ENCODE measurements around the gene TSPAN4. TPM values are rescaled to one million over a fixed set of nuclear protein-coding genes. Genes with fewer than 3 reads are reported as not detected.

The TSPAN4 gene
- polyA plus RNA-seq, 1 donor: 27.8 TPM

DNA sequence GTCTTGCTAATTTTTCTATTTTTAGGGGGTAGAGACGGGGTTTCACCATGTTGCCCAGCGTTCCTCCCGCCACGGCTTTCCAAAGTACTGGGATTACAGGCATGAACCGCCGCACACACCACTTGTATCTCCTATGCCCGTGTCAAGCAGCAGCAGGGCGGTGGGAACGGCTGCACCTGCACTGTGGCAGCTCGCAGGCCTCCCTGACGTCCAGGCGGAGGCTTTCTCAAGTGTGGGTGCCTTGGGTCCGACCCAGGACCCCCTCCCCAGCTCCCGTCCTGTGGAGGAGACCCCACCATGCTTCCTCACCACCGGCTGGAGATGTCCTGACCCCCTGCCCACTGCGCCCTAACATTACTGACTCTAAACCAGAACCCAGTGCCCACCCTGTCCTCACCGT lies 25.7 kb downstream of the TSPAN4 start:
- no CpG with 5 or more reads among the region's 17 CpGs for WGBS (ENCODE audit: insufficient coverage, low lambda C conversion rate)
- Histone ChIP-seq H3K9me3 (ENCODE audit: control insufficient read depth, low read depth, low read length) (peaks cover 4% of the 10 kb centered on the region), H3K27me3 (ENCODE audit: control insufficient read depth, insufficient read depth, low read length) (no peaks in the 10 kb centered on the region), H3K27ac (ENCODE audit: low read length) (no peak overlapping the region), H3K4me1 (ENCODE audit: control insufficient read depth, insufficient read depth, low read length) (peaks cover 8% of the 10 kb centered on the region), H3K4me3 (ENCODE audit: low read length) (no peak overlapping the region), H3K36me3 (ENCODE audit: control insufficient read depth, insufficient read depth, low read length) (peaks cover 16% of the 10 kb centered on the region)
- no peak for DNase-seq

DNA sequence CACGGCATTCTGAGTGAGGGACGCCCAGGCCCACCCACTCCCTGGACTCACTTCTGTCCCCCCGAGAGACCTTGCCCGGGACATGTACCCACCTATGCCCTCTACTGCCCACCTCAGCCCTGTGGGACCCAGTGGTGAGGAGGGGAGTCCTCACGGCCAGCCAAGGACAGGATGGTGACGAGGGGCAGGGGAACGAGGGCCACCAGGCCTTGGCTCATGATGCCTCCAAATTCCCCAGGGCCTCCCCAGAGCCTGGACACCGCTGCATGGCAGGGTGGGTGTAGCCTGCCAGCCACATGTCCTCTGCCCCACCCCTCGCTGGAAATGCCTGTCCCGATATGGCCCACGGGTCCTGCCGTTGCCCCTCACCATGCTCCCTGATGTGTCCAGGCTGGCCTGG lies 26.1 kb downstream of the TSPAN4 start:
- H3K36me3 ChIP-seq (ENCODE audit: control insufficient read depth, insufficient read depth, low read length): peaks cover 16% of the 10 kb centered on the region
- H3K9me3 ChIP-seq (ENCODE audit: control insufficient read depth, low read depth, low read length): peaks cover 4% of the 10 kb centered on the region
- no peak for DNase-seq
- H3K27me3 ChIP-seq (ENCODE audit: control insufficient read depth, insufficient read depth, low read length): no peaks in the 10 kb centered on the region
- H3K4me3 ChIP-seq (ENCODE audit: low read length): no peak overlapping the region
- WGBS (ENCODE audit: insufficient coverage, low lambda C conversion rate): no CpG with 5 or more reads among the region's 12 CpGs
- no peak overlapping the region for H3K27ac ChIP-seq (ENCODE audit: low read length)
- peaks cover 4% of the 10 kb centered on the region for H3K4me1 ChIP-seq (ENCODE audit: control insufficient read depth, insufficient read depth, low read length)

DNA sequence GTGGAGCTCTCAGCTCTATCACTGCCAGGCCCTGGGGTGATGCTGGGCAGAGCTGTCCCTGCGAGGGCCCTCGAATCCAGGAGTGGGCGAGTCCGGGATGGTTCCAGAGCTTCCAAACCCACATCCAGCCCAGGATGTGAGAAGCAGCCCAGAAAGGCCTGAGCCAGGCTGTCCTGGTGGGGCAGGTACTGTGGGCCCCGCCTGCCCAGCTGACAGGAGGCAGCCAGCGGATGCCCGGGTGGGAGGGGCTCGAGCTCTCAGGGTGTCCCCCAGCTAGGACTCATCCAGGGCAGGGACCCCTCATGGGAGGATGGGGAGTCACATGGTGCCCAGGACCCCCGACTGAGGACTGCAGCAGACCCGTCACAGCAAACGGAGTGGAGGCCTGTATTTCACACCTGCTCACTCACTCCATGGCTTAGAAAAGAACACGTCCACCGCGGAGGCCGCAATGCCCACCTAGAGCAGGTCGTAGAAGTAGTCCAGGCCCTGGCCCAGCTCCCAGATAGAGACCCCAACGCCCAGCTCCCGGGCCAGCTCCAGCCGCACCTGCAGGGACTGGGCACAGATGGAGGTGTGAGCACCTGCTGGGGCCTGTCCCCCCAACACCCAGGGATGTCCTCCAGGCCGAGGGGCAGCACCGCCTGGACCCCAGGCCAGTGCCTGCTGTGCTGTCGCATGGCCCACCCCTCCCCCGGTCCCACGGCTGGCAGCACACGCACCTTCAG lies 26.9 kb downstream of the TSPAN4 start:
- WGBS (ENCODE audit: insufficient coverage, low lambda C conversion rate): no CpG with 5 or more reads among the region's 25 CpGs
- H3K36me3 ChIP-seq (ENCODE audit: control insufficient read depth, insufficient read depth, low read length): peaks cover 16% of the 10 kb centered on the region
- no peak for DNase-seq
- no peaks in the 10 kb centered on the region for H3K4me1 ChIP-seq (ENCODE audit: control insufficient read depth, insufficient read depth, low read length)
- H3K4me3 ChIP-seq (ENCODE audit: low read length): no peak overlapping the region
- H3K27me3 ChIP-seq (ENCODE audit: control insufficient read depth, insufficient read depth, low read length): no peaks in the 10 kb centered on the region
- H3K27ac ChIP-seq (ENCODE audit: low read length): no peak overlapping the region
- H3K9me3 ChIP-seq (ENCODE audit: control insufficient read depth, low read depth, low read length): peaks cover 4% of the 10 kb centered on the region

DNA sequence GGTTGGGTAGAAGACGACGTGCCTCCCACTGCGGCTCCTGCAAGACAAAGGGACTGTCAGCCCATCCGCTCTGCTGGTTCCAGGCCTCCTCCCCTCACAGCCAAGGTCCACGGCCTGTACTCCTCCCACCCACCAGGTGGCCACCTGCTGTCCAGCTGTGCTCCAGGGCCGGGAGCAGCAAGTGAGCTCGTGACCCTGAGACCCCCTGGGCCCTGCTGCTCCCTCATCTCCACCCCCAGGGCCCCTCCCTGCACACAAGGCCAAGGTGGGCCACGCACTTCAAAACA lies 27.4 kb downstream of the TSPAN4 start:
- Histone ChIP-seq H3K27me3 (ENCODE audit: control insufficient read depth, insufficient read depth, low read length) (no peaks in the 10 kb centered on the region), H3K4me3 (ENCODE audit: low read length) (no peak overlapping the region), H3K27ac (ENCODE audit: low read length) (no peak overlapping the region), H3K9me3 (ENCODE audit: control insufficient read depth, low read depth, low read length) (peaks cover 4% of the 10 kb centered on the region), H3K36me3 (ENCODE audit: control insufficient read depth, insufficient read depth, low read length) (peaks cover 19% of the 10 kb centered on the region), H3K4me1 (ENCODE audit: control insufficient read depth, insufficient read depth, low read length) (no peaks in the 10 kb centered on the region)
- DNase-seq: no peak
- WGBS (ENCODE audit: insufficient coverage, low lambda C conversion rate): no CpG with 5 or more reads among the region's 8 CpGs

DNA sequence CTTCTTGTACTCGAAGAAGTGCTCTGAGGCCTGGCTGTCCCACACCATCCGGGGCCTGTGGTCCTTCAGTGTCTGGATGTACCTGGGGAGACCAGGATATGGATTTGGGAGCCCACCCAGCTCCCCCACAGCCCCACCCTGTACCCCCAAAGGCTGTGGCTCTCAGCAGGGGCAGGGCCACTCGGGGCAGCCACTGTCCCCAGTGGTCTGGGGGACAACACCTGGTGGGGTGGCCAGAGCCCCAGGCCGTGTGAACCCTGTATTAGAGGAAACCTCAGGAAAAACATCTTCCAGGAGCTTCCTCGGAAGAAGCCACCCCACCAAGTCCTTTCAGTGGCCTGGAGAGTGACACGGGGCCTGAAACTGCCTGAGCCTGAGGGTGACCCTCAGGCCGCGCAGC lies 27.8 kb downstream of the TSPAN4 start:
- H3K27me3 ChIP-seq (ENCODE audit: control insufficient read depth, insufficient read depth, low read length): no peaks in the 10 kb centered on the region
- WGBS (ENCODE audit: insufficient coverage, low lambda C conversion rate): no CpG with 5 or more reads among the region's 8 CpGs
- no peak overlapping the region for H3K27ac ChIP-seq (ENCODE audit: low read length)
- peaks cover 3% of the 10 kb centered on the region for H3K9me3 ChIP-seq (ENCODE audit: control insufficient read depth, low read depth, low read length)
- H3K4me1 ChIP-seq (ENCODE audit: control insufficient read depth, insufficient read depth, low read length): no peaks in the 10 kb centered on the region
- DNase-seq: no peak
- H3K4me3 ChIP-seq (ENCODE audit: low read length): no peak overlapping the region
- H3K36me3 ChIP-seq (ENCODE audit: control insufficient read depth, insufficient read depth, low read length): peaks cover 19% of the 10 kb centered on the region

DNA sequence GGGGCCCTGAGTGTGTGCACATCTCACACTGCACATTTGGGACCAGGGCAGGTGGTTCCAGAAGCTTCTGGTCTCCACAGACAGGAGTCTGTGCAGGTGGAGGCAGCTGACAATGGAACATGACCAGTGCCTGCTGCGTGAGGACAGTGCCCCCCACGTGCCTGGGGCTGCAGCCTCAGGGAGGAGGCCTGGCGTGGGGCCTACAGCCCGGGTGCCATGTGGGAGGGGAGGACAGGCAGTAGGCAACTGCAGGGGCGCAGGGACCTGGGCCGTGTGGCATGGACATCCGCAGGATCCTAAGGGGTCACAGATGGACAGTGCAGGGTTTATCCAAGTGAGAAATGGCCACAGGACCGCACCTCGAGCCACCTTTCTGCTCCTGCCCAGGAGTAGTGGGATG lies 28.8 kb downstream of the TSPAN4 start:
- WGBS (ENCODE audit: insufficient coverage, low lambda C conversion rate): no CpG with 5 or more reads among the region's 9 CpGs
- no peak for DNase-seq
- H3K27me3 ChIP-seq (ENCODE audit: control insufficient read depth, insufficient read depth, low read length): no peaks in the 10 kb centered on the region
- no peaks in the 10 kb centered on the region for H3K9me3 ChIP-seq (ENCODE audit: control insufficient read depth, low read depth, low read length)
- no peaks in the 10 kb centered on the region for H3K4me1 ChIP-seq (ENCODE audit: control insufficient read depth, insufficient read depth, low read length)
- H3K36me3 ChIP-seq (ENCODE audit: control insufficient read depth, insufficient read depth, low read length): peaks cover 16% of the 10 kb centered on the region
- no peak overlapping the region for H3K27ac ChIP-seq (ENCODE audit: low read length)
- H3K4me3 ChIP-seq (ENCODE audit: low read length): no peak overlapping the region

DNA sequence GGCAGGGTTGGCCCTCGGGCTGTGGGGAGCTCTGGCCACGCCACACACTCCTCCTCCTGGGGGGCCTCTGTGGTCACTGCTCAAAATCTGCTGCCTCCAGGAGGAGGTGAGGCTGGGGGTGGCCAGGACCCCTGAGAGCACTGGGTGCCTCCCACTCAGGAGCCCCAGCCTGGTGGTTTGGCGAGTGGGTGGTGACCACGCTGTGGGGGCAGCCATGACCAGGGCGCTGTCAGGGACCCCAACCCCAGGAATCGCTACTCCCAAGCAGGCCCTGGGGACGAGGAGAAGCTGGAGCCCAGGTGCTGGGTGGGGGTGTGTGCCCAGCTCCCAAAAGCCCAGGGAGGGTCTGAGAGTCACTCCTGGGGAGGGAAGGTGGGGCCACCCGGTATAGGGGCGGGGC lies 30.1 kb downstream of the TSPAN4 start:
- DNase-seq: no peak
- no CpG with 5 or more reads among the region's 9 CpGs for WGBS (ENCODE audit: insufficient coverage, low lambda C conversion rate)
- H3K4me1 ChIP-seq (ENCODE audit: control insufficient read depth, insufficient read depth, low read length): no peaks in the 10 kb centered on the region
- no peaks in the 10 kb centered on the region for H3K9me3 ChIP-seq (ENCODE audit: control insufficient read depth, low read depth, low read length)
- no peak overlapping the region for H3K27ac ChIP-seq (ENCODE audit: low read length)
- no peak overlapping the region for H3K4me3 ChIP-seq (ENCODE audit: low read length)
- no peaks in the 10 kb centered on the region for H3K27me3 ChIP-seq (ENCODE audit: control insufficient read depth, insufficient read depth, low read length)
- peaks cover 14% of the 10 kb centered on the region for H3K36me3 ChIP-seq (ENCODE audit: control insufficient read depth, insufficient read depth, low read length)

DNA sequence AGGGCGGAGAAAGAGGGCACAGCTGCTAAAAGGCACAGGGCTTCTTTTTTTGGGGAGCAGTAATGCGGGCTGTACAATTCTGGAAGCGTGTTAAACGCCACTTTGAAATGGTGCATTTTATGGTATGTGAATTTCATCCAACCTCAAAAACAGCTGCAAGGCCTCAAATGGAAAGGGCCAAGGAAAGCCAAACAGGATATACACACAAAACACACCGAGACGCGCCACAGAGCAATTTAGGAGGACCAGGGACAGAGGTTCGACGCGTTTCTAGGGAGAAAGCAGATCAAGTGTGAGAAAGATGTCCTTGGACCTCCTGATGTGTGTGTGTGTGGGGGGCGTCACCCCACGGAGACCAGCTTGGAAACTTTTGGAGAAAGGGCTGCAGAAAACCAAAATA lies 31.1 kb downstream of the TSPAN4 start:
- H3K9me3 ChIP-seq (ENCODE audit: control insufficient read depth, low read depth, low read length): no peaks in the 10 kb centered on the region
- H3K27ac ChIP-seq (ENCODE audit: low read length): no peak overlapping the region

DNA sequence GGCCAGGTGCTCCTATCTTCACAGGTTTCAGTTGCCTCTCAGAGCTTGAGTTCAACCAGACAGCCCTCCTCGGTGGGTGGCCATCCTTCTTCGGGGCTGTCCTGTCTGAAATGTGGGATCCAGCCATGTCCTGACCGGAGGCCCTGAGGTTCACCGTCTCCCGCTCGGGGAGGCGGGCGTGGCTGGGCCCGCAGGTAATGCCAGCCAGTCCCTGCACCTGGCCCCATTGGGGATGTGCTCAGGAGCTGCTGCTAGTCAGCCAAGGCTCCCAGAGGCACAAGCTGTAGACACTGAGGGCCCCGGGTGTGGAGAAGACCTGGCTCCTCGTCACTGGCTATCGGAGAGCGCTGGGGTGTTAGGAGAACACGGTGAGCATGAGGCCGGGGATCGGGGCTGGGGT lies 32.6 kb downstream of the TSPAN4 start:
- Histone ChIP-seq H3K27me3 (ENCODE audit: control insufficient read depth, insufficient read depth, low read length) (no peaks in the 10 kb centered on the region), H3K36me3 (ENCODE audit: control insufficient read depth, insufficient read depth, low read length) (peaks cover 14% of the 10 kb centered on the region), H3K27ac (ENCODE audit: low read length) (no peak overlapping the region), H3K4me1 (ENCODE audit: control insufficient read depth, insufficient read depth, low read length) (no peaks in the 10 kb centered on the region), H3K9me3 (ENCODE audit: control insufficient read depth, low read depth, low read length) (no peaks in the 10 kb centered on the region), H3K4me3 (ENCODE audit: low read length) (no peak overlapping the region)
- no CpG with 5 or more reads among the region's 16 CpGs for WGBS (ENCODE audit: insufficient coverage, low lambda C conversion rate)
- no peak for DNase-seq

More for the DNA sequence above, 31.1 kb downstream of the TSPAN4 start:
- no peaks in the 10 kb centered on the region for H3K27me3 ChIP-seq (ENCODE audit: control insufficient read depth, insufficient read depth, low read length)
- DNase-seq: no peak
- WGBS (ENCODE audit: insufficient coverage, low lambda C conversion rate): no CpG with 5 or more reads among the region's 12 CpGs
- no peak overlapping the region for H3K4me3 ChIP-seq (ENCODE audit: low read length)
- H3K36me3 ChIP-seq (ENCODE audit: control insufficient read depth, insufficient read depth, low read length): peaks cover 12% of the 10 kb centered on the region
- no peaks in the 10 kb centered on the region for H3K4me1 ChIP-seq (ENCODE audit: control insufficient read depth, insufficient read depth, low read length)

DNA sequence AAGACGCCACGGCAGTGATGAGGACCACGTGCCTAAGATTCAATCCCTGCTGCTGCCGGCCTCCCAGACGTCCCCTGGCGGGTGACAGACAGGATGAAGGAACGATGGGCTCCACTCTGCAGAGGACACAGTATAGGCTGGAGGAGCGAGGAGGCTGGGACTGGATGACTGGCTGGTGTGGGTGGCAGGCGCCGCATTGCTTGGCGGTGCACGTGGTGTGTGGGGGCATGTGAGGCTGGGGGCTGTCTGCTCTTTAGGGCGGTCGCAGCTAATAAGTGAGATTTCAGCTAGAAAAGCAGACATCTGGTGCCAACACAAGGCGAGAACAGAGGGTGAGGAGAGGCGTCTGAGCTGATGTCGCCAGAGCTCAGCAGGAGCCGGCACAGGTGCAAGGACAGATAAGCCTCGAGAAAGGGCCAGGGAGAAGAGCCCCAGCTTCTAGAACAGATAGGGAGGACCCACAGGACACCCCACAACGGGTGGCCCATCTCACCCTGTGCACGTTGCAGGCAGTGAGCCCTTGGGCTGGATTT lies 33.2 kb downstream of the TSPAN4 start:
- H3K4me1 ChIP-seq (ENCODE audit: control insufficient read depth, insufficient read depth, low read length): no peaks in the 10 kb centered on the region
- no peak overlapping the region for H3K4me3 ChIP-seq (ENCODE audit: low read length)
- H3K27ac ChIP-seq (ENCODE audit: low read length): no peak overlapping the region
- no peak for DNase-seq
- no peaks in the 10 kb centered on the region for H3K27me3 ChIP-seq (ENCODE audit: control insufficient read depth, insufficient read depth, low read length)
- H3K36me3 ChIP-seq (ENCODE audit: control insufficient read depth, insufficient read depth, low read length): peaks cover 19% of the 10 kb centered on the region
- no peaks in the 10 kb centered on the region for H3K9me3 ChIP-seq (ENCODE audit: control insufficient read depth, low read depth, low read length)
- 80% methylated on average over 1 of the region's 21 CpGs for WGBS (ENCODE audit: insufficient coverage, low lambda C conversion rate)

DNA sequence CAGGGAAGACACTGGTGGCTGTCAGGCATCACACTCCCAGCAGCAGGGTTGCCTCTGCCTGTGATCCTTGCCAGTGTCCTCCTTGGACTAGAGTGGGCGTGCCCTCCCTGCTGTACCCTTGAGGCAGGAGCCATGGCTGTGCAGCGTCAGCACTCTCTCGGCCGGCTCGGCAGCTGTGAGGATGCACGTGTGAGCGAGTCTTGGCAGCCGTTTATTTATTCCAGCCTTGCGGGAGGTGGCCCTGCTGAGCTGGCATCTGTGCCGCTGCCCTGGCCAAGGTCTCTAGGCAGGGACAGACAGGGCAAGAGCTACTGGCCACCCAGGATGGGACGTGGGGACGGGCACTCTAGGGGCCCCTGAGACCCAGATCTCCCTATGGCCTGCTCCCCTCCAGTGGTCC lies 33.9 kb downstream of the TSPAN4 start:
- no peak overlapping the region for H3K27ac ChIP-seq (ENCODE audit: low read length)
- H3K36me3 ChIP-seq (ENCODE audit: control insufficient read depth, insufficient read depth, low read length): peaks cover 18% of the 10 kb centered on the region
- H3K4me1 ChIP-seq (ENCODE audit: control insufficient read depth, insufficient read depth, low read length): no peaks in the 10 kb centered on the region
- H3K27me3 ChIP-seq (ENCODE audit: control insufficient read depth, insufficient read depth, low read length): no peaks in the 10 kb centered on the region
- no peak overlapping the region for H3K4me3 ChIP-seq (ENCODE audit: low read length)
- DNase-seq: no peak
- H3K9me3 ChIP-seq (ENCODE audit: control insufficient read depth, low read depth, low read length): no peaks in the 10 kb centered on the region
- no CpG with 5 or more reads among the region's 12 CpGs for WGBS (ENCODE audit: insufficient coverage, low lambda C conversion rate)

Data from large intestine (tissue), 3 donors.